T-helper 1 cell (primary cell): ENCODE data around the gene ENTHD1.
"Not testable (repeated sequence)": the region's sequence is repeated elsewhere in the genome, so short reads cannot be mapped to it uniquely, and the experiment has no call there.

ENCODE experiments used
- DNase-seq, 5 donors: peaks; one replicate each; pipeline ENCODE4 v3.0.0-alpha.2; 2012 to 2020

Gene ENTHD1

DNA sequence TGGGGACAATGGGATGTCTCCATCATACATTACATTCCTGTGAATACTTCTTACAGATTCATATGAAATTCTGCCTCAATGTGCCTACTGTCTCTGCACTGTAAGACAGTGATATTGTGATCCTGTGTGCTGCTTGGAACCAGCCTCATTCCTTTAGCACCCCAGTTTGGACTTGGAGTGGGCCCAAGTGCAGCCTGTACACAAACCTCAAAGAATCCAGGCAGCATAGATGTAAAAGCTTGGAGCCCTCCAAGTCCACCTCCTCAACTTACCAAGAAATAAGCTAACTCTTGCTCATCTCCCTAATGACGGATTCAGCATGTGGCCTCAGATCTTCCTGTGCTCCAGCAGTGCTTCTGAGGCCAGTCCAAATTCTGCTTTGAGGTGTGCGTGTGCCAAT, 31.7 kb upstream of the ENTHD1 start:
- no peak for DNase-seq

GRCh38 chr22:39924286-39924685, 30.7 kb upstream of the ENTHD1 start:
- DNase-seq = no peak

- no peak for DNase-seq
These were observed 30.1 kb upstream of the ENTHD1 start for GRCh38 chr22:39923696-39924095.

DNA sequence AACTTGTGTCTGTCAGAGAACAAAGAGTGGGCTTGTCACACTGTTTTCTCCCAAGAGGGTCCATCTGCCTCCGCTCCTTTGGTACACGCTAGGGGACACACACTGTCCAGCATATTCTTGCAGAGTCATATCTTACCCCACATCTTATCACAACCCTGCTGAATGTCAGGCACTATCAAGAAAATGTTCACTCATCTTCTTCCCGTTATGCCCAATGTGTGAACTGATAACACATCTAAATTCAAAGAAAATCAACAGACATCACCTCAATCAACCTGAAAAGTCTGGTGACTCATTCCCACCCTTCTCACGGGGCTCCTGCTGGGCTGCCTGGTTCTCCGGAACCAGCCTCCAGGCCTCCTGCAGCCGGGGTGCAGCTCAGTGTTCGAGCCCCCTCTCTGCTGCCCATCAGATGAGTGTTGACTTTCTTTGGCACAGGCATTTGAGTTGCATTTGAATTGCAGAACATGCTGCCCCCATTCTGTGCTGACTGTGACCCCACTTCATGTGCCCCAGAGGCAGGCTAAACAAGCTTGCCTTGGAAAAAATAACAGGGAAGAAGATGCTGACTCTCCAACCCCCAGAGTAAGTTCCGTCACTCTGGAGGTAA, 26.7 kb upstream of the ENTHD1 start:
- peak in 4 of 5 donors; percentile 41 to 87 (median 46) for DNase-seq

- no peak for DNase-seq
These were observed 24.4 kb upstream of the ENTHD1 start for GRCh38 chr22:39917776-39918495.

DNA sequence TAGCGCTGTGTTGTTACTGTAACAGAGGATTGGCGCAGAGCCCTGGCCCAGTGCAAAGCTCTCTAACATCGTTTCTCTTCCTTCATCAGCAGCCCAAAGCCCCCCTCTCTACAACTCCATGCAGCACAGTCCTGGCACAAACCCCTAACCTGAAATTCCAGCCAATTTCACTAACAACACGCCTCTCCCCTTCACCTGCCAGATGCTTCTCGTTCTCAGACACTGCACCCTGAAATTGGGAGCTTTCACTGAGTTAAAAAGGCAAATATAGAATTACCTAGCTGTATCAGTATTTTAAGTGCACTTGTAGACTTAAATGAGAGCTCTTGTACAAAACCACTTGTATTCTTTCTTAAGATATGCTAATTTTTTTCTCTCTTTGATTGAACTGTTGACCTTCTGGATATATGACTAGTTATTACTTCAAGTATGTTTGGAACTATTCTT, 23.7 kb upstream of the ENTHD1 start:
- DNase-seq = no peak

DNA sequence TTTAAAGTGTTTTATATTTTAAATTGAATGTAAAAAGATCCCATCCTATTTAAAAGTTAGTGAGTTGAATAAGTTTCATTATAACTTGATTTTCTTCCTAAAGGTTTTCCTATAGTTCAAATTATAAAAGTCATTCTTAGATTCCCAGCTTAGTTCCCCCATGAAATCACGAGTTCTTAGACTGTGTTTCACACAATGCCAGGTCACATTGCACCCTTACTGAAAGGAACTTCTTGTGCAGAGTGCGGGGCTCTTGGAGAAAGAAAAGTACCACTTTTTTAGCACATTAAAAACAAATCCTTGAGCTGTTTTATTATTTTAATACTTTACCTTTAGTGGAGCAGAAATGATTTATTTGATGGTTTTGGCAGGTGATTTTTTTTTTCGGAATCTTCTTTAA, 22.9 kb upstream of the ENTHD1 start:
- no peak for DNase-seq

DNA sequence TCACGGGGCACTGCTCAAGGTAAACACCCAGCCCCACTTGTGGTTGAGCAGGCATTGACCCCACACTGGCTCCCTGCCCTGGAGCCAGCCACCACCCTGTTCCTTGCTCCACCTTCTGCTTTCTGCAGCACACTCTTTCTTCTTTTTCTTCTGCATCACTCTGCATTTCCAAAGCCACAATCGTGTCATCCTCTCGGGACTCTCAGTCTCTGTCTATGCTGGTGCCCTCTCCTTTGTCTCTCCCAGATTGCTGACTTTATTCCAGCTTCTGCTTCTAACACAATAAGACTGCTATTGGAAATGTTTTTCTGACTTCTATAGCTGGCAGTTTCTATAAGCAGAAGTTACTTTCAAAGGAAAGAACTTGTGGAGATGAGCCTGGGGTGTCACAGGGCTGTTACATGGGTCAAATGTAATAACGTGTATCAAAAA, 21.8 kb upstream of the ENTHD1 start:
- no peak for DNase-seq

DNA sequence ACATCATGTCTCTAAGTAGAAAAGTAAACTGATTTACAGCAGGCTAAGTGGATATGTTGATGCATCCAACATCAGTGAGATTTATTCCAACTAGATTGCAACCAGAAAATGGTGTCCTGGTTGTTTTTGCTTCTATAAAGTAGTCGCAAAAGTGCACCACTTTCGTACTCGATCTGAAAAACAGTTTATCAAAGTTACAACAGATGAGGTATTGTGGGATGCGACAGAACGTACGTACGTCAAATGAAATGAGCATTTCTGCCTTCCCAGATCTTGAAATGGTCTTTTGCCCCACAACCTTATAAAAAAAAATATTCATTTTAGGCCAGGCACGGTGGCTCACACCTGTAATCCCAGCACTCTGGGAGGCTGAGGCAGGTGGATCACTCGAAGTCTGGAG, 21.0 kb upstream of the ENTHD1 start:
- DNase-seq = no peak

- DNase-seq = no peak
These were observed 20.3 kb upstream of the ENTHD1 start for GRCh38 chr22:39913886-39914285.

DNA sequence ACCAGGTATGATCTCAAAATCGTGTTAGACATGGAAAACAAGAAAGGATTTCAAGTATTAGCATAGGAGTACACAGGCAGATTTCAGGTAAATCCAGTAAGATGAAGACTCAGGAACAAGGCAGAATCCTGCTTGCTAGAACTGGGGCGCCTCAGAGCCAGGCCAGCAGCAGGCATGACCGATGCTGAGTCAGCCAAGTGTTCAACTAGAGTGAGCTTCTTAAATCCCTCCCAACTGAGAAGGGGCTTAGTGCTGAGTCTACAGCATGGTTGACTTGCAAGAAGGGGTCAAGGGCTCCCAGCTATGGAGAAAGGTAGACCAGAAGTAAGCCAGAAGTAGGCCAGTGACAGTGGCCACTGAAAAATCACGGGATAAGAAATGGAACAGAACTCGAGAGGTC, 19.8 kb upstream of the ENTHD1 start:
- DNase-seq = no peak

GRCh38 chr22:39910876-39911613, 17.5 kb upstream of the ENTHD1 start:
- peak in 1 of 5 donors; percentile 51 for DNase-seq

DNA sequence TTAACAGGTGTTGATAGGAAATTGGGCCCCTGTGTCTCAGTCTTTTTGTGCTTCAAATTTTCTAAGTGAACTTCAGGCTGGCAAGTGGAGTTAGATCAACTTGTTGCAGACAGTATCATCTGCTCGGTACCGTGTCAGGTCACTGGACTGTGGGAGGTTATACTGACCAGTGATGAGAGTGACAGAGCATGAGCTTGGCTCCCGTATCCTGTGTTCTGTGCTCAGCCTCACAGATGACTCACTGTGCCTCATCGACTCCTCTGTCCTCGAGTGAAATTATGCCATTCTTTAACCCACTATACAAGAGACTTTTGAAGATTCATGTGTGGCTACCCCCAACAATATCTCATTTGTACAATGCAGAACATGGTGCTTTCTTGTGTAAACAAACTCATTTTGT, 15.2 kb upstream of the ENTHD1 start:
- peak in 1 of 5 donors; percentile 54 for DNase-seq

- no peak for DNase-seq
These were observed 14.6 kb upstream of the ENTHD1 start for GRCh38 chr22:39908136-39908535.

GRCh38 chr22:39907605-39908097, 14.1 kb upstream of the ENTHD1 start:
- DNase-seq = peak in 1 of 5 donors; percentile 42

- peak in 1 of 5 donors; percentile 37 for DNase-seq
These were observed 13.5 kb upstream of the ENTHD1 start for GRCh38 chr22:39907047-39907446.

GRCh38 chr22:39906207-39906606, 12.6 kb upstream of the ENTHD1 start:
- no peak for DNase-seq

- DNase-seq = peak in 1 of 5 donors; percentile 55
These were observed 12.1 kb upstream of the ENTHD1 start for GRCh38 chr22:39905687-39906086.

GRCh38 chr22:39904862-39905261, 11.3 kb upstream of the ENTHD1 start:
- DNase-seq = peak in 1 of 5 donors; percentile 44

GRCh38 chr22:39904024-39904423, 10.5 kb upstream of the ENTHD1 start:
- DNase-seq = not testable (repeated sequence)

- DNase-seq = peak in 1 of 5 donors; percentile 28
These were observed 8.1 kb upstream of the ENTHD1 start for GRCh38 chr22:39901565-39902146.

- peak; percentile 26 to 94 (median 57) for DNase-seq
These were observed 7.0 kb upstream of the ENTHD1 start, which contains the start of gene GRAP2 for GRCh38 chr22:39900306-39901227. Gene GRAP2, plus strand, starts transcription at chr22:39901084. Its CDS starts 46,023 bp downstream, at chr22:39947107.
